C4-2B (cell line): ENCODE data around the gene LGI4.
A peak's percentile ranks its signal among the peaks of the same experiment; 100 is the strongest.

Source experiments
- ZFX ChIP-seq: fragments of 450-650 bp; IDR thresholded peaks from 2 replicates; pipeline ENCODE4 v1.6.1; 2017
- TF ChIP-seq, protein P1 (sequence below): fragments of 450-650 bp; conservative IDR thresholded peaks from 2 replicates; pipeline ENCODE4 v1.5.1; 2017; ENCODE audit warnings: mild to moderate bottlenecking

- TF ChIP-seq, protein P1, sequence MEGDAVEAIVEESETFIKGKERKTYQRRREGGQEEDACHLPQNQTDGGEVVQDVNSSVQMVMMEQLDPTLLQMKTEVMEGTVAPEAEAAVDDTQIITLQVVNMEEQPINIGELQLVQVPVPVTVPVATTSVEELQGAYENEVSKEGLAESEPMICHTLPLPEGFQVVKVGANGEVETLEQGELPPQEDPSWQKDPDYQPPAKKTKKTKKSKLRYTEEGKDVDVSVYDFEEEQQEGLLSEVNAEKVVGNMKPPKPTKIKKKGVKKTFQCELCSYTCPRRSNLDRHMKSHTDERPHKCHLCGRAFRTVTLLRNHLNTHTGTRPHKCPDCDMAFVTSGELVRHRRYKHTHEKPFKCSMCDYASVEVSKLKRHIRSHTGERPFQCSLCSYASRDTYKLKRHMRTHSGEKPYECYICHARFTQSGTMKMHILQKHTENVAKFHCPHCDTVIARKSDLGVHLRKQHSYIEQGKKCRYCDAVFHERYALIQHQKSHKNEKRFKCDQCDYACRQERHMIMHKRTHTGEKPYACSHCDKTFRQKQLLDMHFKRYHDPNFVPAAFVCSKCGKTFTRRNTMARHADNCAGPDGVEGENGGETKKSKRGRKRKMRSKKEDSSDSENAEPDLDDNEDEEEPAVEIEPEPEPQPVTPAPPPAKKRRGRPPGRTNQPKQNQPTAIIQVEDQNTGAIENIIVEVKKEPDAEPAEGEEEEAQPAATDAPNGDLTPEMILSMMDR, result peak; percentile 83
- no peak for TF ChIP-seq ZFX
Measured at GRCh38 chr19:35142606-35143230, 7.9 kb upstream of the LGI4 start.
